ENCODE data around the gene BRINP1.

DNA sequence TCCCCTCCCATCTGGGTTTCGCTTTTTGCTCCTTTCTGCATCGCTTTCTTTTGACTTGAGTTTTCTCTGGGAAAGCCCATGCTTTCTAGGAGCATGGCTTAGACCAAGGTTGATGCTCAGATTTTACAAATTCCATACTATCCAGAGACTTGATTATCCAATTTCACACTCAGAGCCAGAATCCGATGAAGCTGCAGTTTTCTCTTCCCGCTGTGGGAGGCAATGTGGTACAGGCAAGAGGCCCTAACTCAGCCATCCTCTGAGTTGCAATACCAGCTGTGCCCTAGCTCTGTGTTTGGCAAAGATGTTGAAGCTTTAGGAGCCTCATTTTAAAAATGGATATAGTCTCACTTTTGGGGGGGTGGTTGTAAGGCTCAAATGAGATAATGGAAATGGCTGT lies 85.1 kb downstream of the BRINP1 start:
- TF ChIP-seq, protein P1, sequence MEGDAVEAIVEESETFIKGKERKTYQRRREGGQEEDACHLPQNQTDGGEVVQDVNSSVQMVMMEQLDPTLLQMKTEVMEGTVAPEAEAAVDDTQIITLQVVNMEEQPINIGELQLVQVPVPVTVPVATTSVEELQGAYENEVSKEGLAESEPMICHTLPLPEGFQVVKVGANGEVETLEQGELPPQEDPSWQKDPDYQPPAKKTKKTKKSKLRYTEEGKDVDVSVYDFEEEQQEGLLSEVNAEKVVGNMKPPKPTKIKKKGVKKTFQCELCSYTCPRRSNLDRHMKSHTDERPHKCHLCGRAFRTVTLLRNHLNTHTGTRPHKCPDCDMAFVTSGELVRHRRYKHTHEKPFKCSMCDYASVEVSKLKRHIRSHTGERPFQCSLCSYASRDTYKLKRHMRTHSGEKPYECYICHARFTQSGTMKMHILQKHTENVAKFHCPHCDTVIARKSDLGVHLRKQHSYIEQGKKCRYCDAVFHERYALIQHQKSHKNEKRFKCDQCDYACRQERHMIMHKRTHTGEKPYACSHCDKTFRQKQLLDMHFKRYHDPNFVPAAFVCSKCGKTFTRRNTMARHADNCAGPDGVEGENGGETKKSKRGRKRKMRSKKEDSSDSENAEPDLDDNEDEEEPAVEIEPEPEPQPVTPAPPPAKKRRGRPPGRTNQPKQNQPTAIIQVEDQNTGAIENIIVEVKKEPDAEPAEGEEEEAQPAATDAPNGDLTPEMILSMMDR (IDR thresholded peaks at IDR 0.05; ENCODE audit: insufficient read depth, low read length): no peak
- TF ChIP-seq POLR2AphosphoS5 (IDR thresholded peaks at IDR 0.05; ENCODE audit: low read depth): no peak
- TF ChIP-seq GABPA (IDR thresholded peaks at IDR 0.05; ENCODE audit: low read depth): no peak
- no peak for TF ChIP-seq SPI1 (IDR thresholded peaks at IDR 0.05; ENCODE audit: borderline replicate concordance, low read depth)

All from HL-60 (cell line).